Chondrocyte (in vitro differentiated cells): ENCODE data around the gene CSNK1A1L. TPM values are rescaled to one million over a fixed set of nuclear protein-coding genes. Genes with fewer than 3 reads are reported as not detected.

Experiments
- DNase-seq: peaks from one replicate; pipeline ENCODE4 v3.0.0; 2021; ENCODE audit warnings: mixed read lengths, low spot score
- H3K27ac Mint-ChIP-seq: one replicate; pipeline ENCODE4 v1.8.0; 2021; ENCODE audit warnings: mild to moderate bottlenecking, moderate library complexity, mixed read lengths; ENCODE audit not compliant: unreplicated experiment
- H3K27me3 Mint-ChIP-seq: 2 replicates; pipeline ENCODE4 v1.8.0; 2021; ENCODE audit warnings: low read depth, mixed read lengths
- H3K36me3 Mint-ChIP-seq: 2 replicates; pipeline ENCODE4 v1.8.0; 2021; ENCODE audit warnings: low read depth, mixed read lengths
- H3K4me1 Mint-ChIP-seq: 2 replicates; pipeline ENCODE4 v1.8.0; 2021; ENCODE audit warnings: low read depth, mild to moderate bottlenecking, mixed read lengths
- H3K4me3 Mint-ChIP-seq: one replicate; pipeline ENCODE4 v1.8.0; 2021; ENCODE audit warnings: mild to moderate bottlenecking, moderate library complexity, mixed read lengths; ENCODE audit not compliant: unreplicated experiment
- H3K9me3 Mint-ChIP-seq: 2 replicates; pipeline ENCODE4 v1.8.0; 2021; ENCODE audit warnings: low read depth, mixed read lengths
- CTCF ChIP-seq: fragments of 200-600 bp; sonication (generic); IDR thresholded peaks from 2 replicates; pipeline ENCODE4 v1.5.0; 2021; ENCODE audit warnings: antibody characterized with exemption, mild to moderate bottlenecking, moderate library complexity
- long read RNA-seq: library from polyadenylated mRNA; stranded (forward); transcript quantifications from one replicate; pipeline ENCODE4 v2.0.0, GENCODE V29; 2021
- total RNA-seq: library from RNA; stranded (reverse); gene quantifications from 3 replicates; pipeline ENCODE4 v1.2.1, GENCODE V29; 2021

CSNK1A1L gene
- total RNA-seq: not detected in 3 replicates
- long read RNA-seq: 0 reads

- H3K27me3 Mint-ChIP-seq: no peaks in the 10 kb centered on the region
- H3K4me3 Mint-ChIP-seq: no peak within 1 kb of the TSS
- peaks cover 3% of the 10 kb centered on the region for H3K9me3 Mint-ChIP-seq
- TF ChIP-seq CTCF: no peak
- H3K4me1 Mint-ChIP-seq: peaks cover 53% of the 10 kb centered on the region
- no peak for DNase-seq
- H3K36me3 Mint-ChIP-seq: no peaks in the 10 kb centered on the region
- no peak within 1 kb of the TSS for H3K27ac Mint-ChIP-seq
Measured at GRCh38 chr13:37105251-37105714, at the start of gene CSNK1A1L. CSNK1A1L (minus strand) TSS chr13:37105664; CDS start chr13:37105256, 408 bp downstream.

GRCh38 chr13:37149380-37149779 lies 43.9 kb upstream of the CSNK1A1L start:
- Mint-ChIP-seq H3K4me1 (peaks cover 12% of the 10 kb centered on the region), H3K27me3 (no peaks in the 10 kb centered on the region), H3K4me3 (no peak overlapping the region), H3K9me3 (peaks cover 9% of the 10 kb centered on the region), H3K27ac (no peak overlapping the region), H3K36me3 (peaks cover 2% of the 10 kb centered on the region)
- no peak for DNase-seq
- no peak for TF ChIP-seq CTCF

- no peak overlapping the region for H3K4me3 Mint-ChIP-seq
- DNase-seq: no peak
- H3K27me3 Mint-ChIP-seq: no peaks in the 10 kb centered on the region
- H3K36me3 Mint-ChIP-seq: peaks cover 2% of the 10 kb centered on the region
- H3K27ac Mint-ChIP-seq: no peak overlapping the region
- peaks cover 9% of the 10 kb centered on the region for H3K9me3 Mint-ChIP-seq
- no peak for TF ChIP-seq CTCF
- H3K4me1 Mint-ChIP-seq: peaks cover 19% of the 10 kb centered on the region
Measured at GRCh38 chr13:37148501-37148900, 43.0 kb upstream of the CSNK1A1L start.

- no peak for DNase-seq
- Mint-ChIP-seq H3K27ac (no peak overlapping the region), H3K9me3 (peaks cover 9% of the 10 kb centered on the region), H3K27me3 (no peaks in the 10 kb centered on the region), H3K4me3 (no peak overlapping the region), H3K36me3 (no peaks in the 10 kb centered on the region), H3K4me1 (peaks cover 22% of the 10 kb centered on the region)
- TF ChIP-seq CTCF: no peak
Measured at GRCh38 chr13:37144661-37145060, 39.2 kb upstream of the CSNK1A1L start.

- H3K27me3 Mint-ChIP-seq: no peaks in the 10 kb centered on the region
- no peak for TF ChIP-seq CTCF
- no peak overlapping the region for H3K4me3 Mint-ChIP-seq
- H3K9me3 Mint-ChIP-seq: peaks cover 9% of the 10 kb centered on the region
- no peak for DNase-seq
- H3K27ac Mint-ChIP-seq: no peak overlapping the region
- H3K4me1 Mint-ChIP-seq: peaks cover 26% of the 10 kb centered on the region
- H3K36me3 Mint-ChIP-seq: no peaks in the 10 kb centered on the region
Measured at GRCh38 chr13:37143911-37144310, 38.4 kb upstream of the CSNK1A1L start.
